HG02588 (cell line): ENCODE results near the gene ANKRD37.

ENCODE experiments used
- ATAC-seq: cut with Tn5 transposase; IDR thresholded peaks from one replicate; pipeline ENCODE4 v1.9.1; 2021; ENCODE audit warnings: mild to moderate bottlenecking, moderate library complexity; ENCODE audit not compliant: unreplicated experiment

The ANKRD37 gene

GRCh38 chr4:185412412-185412811 lies 15.8 kb downstream of the ANKRD37 start:
- ATAC-seq, result no peak

DNA sequence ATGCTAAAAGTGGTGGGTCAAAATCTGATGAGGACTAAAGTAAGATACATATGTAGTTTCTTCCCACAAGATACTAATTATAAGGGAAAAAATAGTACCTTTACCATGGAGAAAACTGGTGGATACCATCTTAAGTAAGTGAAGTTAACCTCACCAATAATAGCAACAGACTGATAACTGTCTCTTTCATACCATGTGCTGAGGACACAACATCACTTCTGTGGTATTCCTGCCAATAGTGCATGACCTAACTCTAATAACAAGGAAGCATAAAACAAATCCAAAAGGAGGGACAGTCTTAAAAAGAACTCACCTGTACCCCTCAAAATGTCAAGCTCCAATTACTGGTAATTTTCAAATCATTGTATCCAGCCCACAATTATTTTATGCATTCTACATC lies 20.3 kb downstream of the ANKRD37 start:
- no peak for ATAC-seq

DNA sequence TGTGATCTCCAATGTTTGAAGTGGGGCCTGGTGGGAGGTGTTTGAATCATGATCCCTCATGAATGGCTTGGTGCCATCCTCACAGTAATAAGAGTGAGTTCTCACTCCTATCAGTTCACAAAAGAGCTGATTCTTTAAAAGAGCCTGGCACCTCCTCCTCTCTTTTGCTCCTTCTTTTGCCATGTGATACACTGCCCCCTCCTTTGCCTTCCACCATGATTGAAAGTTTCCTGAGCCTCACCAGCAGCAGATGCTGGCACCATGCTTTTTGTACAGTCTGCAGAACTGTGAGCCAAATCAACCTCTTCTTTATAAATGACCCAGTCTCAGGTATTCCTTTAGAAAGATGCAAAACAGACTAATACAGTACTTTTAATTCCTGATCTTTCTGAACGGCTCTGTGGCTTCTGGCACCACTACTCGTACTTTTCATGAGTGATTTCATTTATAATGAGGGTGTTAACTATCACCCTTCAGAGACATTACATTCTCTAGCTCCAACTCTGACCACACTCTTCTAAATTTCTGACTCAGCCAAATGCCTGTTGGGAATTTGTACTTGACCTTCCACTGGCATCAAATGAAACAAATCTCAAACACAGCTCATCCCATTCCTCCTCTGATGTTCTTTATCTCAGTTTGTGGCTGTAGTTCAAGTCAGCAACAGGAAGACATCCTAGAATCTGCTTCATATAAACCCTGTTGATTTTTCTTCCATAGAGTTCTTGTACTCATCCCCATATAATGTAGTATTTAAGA lies 24.9 kb downstream of the ANKRD37 start:
- no peak for ATAC-seq

DNA sequence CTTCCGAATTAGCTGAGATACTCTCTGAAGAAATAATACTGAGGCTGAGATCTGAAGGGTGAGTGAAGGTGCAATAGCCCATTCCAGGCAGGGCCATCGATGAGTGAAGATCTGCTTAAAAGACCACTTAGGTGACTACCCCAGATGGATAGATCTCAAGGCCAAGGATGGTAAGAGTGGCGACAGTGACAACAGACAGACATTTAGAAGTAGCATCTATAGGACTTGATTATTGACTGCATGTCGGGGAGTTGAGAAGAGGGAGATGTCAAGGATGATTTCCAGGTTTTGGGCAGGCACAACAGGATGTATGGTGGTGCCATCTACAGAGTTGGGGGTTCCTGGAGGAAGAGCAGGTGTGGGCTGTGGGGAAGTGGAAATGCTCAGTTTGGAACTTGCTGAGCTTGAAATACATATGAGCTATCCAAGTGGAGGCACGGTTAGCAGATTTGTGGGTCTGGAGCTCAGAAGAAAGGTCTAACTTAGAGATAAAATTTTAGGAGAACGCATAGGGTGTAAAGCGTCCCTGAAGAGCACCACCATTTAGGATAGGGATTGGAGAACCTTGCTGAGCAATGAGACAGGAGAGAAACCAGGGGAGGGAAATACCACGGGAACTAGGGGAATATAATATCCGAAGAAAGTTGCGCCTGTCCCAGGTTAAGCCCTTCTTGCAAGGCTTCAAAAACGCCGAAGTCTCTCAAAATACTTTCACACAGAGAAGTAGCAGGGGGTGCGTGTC lies 28.4 kb downstream of the ANKRD37 start:
- ATAC-seq, result peak; percentile 4

DNA sequence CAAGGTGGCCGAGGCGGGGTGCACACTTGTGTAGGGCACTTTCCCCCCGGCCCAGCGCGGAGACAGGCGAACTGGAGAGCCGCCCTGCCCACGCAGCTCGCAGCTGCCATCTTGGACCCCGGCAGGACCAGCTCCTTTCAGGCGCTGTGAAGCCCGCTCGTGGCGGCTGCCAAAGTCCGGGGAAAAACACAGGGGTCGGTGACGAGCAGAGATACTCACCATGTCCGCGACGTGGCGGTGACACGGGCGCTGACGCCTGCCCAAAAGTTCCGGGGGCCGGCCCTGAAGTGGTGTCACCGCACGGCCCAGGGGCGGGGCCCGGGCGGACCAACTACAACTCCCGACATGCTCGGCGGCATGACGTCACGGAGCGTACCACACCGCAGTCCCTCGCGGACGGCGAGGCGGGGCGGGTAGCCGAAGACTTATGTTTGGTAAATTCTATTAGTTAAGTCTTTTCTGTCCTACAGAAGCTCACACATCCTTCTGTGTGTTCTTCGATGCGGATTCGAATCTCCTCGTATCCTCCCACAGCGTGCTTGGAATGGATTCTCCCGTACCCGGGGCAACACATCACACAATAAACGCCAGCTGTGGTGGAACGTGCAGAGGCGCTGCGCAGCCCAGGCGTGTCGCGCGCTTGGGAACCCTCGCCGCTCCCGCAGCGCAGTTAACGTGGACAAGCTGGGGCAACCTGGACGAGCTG lies 29.2 kb downstream of the ANKRD37 start, which contains the start of gene UFSP2:
Gene UFSP2 (minus strand): TSS at position 318 of the 706 bp plus-strand sequence. CDS start 96 bp downstream, at position 222.
- peak; percentile 93 for ATAC-seq

DNA sequence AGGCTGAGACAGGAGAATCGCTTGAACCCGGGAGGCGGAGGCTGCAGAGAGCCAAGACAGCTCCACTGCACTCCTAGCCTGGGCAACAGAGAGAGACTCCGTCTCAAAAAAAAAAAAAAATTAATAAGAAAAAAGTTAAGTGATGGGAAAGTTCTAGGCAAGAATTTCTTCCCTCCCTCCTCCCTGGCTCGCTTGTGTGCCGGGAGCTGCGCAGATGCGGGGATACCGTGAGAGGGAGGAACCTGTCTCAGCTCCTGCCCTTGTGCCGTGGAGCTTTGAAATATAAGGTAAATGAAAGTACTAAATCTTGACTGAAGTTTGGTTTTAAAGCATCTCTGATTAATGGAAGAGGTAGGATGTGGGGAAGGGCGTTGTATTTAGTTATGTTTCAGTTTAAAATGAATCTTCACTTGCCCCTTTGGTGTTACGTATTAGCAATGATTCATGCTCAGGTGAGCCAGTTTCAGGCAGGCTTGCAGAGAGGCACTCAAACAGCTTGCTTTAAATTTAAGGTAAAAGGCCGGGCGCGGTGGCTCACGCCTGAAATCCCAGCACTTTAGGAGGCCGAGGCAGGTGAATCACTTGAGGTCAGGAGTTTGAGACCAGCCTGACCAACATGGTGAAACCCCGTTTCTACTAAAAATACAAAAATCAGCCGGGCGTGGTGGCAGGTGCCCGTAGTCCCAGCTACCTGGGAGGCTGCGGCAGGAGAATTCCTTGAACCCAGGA lies 30.5 kb downstream of the ANKRD37 start:
- ATAC-seq, result no peak

- no peak for ATAC-seq
Observed at GRCh38 chr4:185429660-185430059, 33.0 kb downstream of the ANKRD37 start.

GRCh38 chr4:185435466-185435865 lies 38.8 kb downstream of the ANKRD37 start:
- ATAC-seq, result no peak

DNA sequence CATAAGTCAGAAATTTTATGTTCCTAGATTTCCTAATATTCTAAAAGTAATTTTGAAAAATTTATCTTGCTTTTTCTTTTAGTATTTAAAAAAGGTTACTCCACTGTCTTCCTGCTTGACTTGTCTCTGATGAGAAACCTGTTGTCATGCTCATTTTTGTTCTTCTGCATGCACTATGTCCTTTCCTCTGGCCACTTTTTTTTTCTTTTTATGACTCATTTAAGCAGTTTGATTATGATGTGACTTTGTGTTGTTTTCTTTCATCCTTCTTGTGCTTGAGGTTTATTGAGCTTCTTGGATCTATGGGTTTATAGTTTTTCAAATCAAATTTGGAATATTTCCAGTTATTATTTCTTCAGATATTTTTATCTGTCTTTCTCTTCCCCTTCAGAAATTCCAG lies 41.2 kb downstream of the ANKRD37 start:
- no peak for ATAC-seq

DNA sequence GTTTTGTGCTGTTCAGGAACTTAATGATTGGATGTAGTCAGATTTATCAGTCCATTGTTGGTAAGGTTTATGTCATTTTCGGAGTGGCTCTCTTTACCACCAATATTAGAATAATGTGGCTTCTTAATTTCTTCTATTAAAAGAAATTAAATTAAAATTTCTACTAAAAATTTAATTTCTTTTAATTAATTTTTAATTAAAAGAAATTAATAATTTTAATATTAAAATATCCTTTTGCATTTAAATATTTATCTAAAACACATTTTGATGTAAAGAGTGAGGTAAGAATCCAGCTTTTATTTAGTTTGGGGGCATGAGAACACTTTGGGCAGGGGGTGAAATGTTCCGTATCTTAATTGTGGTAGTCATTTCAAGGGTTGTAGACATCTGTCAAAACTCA lies 44.8 kb downstream of the ANKRD37 start:
- ATAC-seq, result no peak

- ATAC-seq, result no peak
Observed at GRCh38 chr4:185445209-185445608, 48.6 kb downstream of the ANKRD37 start.
